NCI-H1436 treated with DMSO at 0.1 percent for 48 hours (cell line): ENCODE data around the gene VIPR2.
"Not testable (repeated sequence)": the region's sequence is repeated elsewhere in the genome, so short reads cannot be mapped to it uniquely, and the experiment has no call there.

Experiments used
- DNase-seq: peaks from one replicate; lab custom pipeline; 2025; lab: John Stamatoyannopoulos, UW

Gene VIPR2

GRCh38 chr7:158987691-158988090, 157.0 kb downstream of the VIPR2 start:
- no peak for DNase-seq

- DNase-seq: no peak
Measured at GRCh38 chr7:158985583-158985982, 159.1 kb downstream of the VIPR2 start.

DNA sequence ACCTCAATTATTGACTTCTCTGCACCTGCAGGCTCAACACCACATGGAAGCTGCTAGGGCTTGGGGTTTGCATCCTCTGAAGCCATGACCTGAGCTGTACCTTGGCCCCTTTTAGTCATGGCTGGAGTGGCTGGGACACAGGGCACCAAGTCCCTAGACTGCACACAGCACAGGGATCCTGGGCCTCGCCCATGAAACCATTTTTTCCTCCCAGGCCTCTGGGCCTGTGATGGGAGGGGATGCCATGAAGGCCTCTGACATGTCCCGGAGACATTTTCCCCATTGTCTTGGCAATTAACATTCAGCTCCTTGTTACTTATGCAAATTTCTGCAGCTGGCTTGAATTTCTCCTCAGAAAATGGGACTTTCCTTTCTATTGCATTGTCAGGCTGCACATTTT, 160.7 kb downstream of the VIPR2 start:
- DNase-seq: not testable (repeated sequence)

GRCh38 chr7:158982080-158982479, 162.6 kb downstream of the VIPR2 start:
- DNase-seq: not testable (repeated sequence)

- DNase-seq: no peak
Measured at GRCh38 chr7:158979635-158980351, 164.9 kb downstream of the VIPR2 start.

DNA sequence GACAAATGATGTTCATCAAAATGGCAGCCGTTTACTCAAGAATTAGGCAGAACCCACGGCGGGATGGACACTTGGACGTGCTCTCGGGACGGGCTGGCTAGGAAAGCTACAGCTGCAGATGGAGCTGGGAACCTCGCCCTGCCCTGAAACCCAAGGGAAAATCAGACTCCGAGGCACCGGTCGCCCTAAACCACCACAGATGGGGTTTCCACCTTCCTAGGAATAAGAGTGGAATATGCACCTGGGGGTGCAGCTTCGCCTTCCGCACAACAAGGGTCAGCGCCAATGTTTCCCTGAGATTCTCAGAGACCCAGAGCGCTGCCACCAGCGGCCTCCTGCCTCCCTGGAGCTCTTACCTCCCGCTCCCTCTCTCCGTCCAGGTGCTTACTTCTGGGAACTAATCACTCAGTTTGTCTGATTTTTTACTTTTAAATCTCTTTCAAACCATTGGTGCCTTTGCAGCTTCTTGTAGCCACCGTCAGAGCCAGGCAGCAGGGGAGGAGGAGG, 165.6 kb downstream of the VIPR2 start:
- DNase-seq: no peak
